Calu3 (cell line): Measurements from ENCODE around the gene CLDN22. TPM values are rescaled to one million over a fixed set of nuclear protein-coding genes. Genes with fewer than 3 reads are reported as not detected.
"Not testable (repeated sequence)": the region's sequence is repeated elsewhere in the genome, so short reads cannot be mapped to it uniquely, and the experiment has no call there.

Source experiments
- BruUV-seq: library from RNA; stranded (reverse); fragments of 400-500 nt; replicated peaks from 2 replicates; lab custom pipeline; 2021; lab: Mats Ljungman, UMichigan
- CTCF ChIA-PET: fragments of 300-600 bp; sonication (Branson Sonifier 250); formaldehyde crosslinking; loops from one replicate; lab custom pipeline; 2022; ENCODE audit warnings: antibody characterized with exemption; lab: Charles Lee
- DNase-seq: peaks from one replicate; pipeline ENCODE4 v3.0.0; 2022
- H3K27ac Mint-ChIP-seq: one replicate; pipeline ENCODE4 v1.8.0; 2022; ENCODE audit warnings: mixed read lengths; ENCODE audit not compliant: unreplicated experiment
- H3K27me3 Mint-ChIP-seq: one replicate; pipeline ENCODE4 v1.8.0; 2022; ENCODE audit warnings: mixed read lengths; ENCODE audit not compliant: unreplicated experiment
- H3K36me3 Mint-ChIP-seq: one replicate; pipeline ENCODE4 v1.8.0; 2022; ENCODE audit warnings: mild to moderate bottlenecking, moderate library complexity, mixed read lengths; ENCODE audit not compliant: insufficient read depth, unreplicated experiment
- H3K4me1 Mint-ChIP-seq: one replicate; pipeline ENCODE4 v1.8.0; 2022; ENCODE audit warnings: mild to moderate bottlenecking, low read depth, mixed read lengths; ENCODE audit not compliant: unreplicated experiment
- H3K4me3 Mint-ChIP-seq: one replicate; pipeline ENCODE4 v1.8.0; 2022; ENCODE audit warnings: mild to moderate bottlenecking, low read depth, moderate library complexity, mixed read lengths; ENCODE audit not compliant: unreplicated experiment
- H3K9me3 Mint-ChIP-seq: one replicate; pipeline ENCODE4 v1.8.0; 2022; ENCODE audit warnings: low read depth, mixed read lengths; ENCODE audit not compliant: unreplicated experiment
- CTCF ChIP-seq: fragments of 200-600 bp; IDR thresholded peaks from one replicate; pipeline ENCODE4 v1.8.0; 2022; ENCODE audit warnings: antibody characterized with exemption; ENCODE audit not compliant: unreplicated experiment
- intact Hi-C: fragments of 100-400 bp; cut with micrococcal nuclease; formaldehyde crosslinking; loops from one replicate; pipeline ENCODE4 v1.10.0; 2022; ENCODE audit not compliant: unreplicated experiment
- total RNA-seq: library from RNA; stranded (reverse); gene quantifications from 2 replicates; pipeline ENCODE4 v1.2.3, GENCODE V29; 2022

CLDN22 gene
- total RNA-seq, 1 experiment from 2014 or later, result not detected

DNA sequence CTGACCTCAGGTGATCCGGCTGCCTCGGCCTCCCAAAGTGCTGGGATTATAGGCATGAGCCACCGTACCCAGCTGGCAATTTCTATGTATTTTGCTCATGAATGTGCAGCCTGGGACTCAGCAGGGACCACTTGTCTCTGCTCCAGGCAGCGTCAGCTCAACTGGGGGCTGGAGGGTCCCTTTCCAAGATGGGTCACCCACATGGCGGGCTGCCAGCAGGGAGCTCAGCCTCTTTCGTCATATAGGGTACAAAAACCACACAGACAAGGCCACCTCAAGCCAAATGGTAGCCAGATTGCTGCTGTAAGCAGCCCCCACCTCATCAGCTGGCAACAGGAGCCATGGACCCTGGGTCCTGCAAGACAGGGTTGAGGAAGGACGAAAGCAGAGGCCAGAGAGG is 4.5 kb upstream of the CLDN22 start:
- no peaks in the 10 kb centered on the region for H3K27me3 Mint-ChIP-seq
- CTCF ChIA-PET, result no interaction called here
- BruUV-seq, result no TSS peak
- intact Hi-C loops, result no loop called here
- no peak overlapping the region for H3K27ac Mint-ChIP-seq
- peaks cover 3% of the 10 kb centered on the region for H3K36me3 Mint-ChIP-seq
- DNase-seq, result no peak
- H3K4me3 Mint-ChIP-seq, result no peak overlapping the region
- peaks cover 3% of the 10 kb centered on the region for H3K9me3 Mint-ChIP-seq
- no peak for TF ChIP-seq CTCF
- H3K4me1 Mint-ChIP-seq, result peaks cover 13% of the 10 kb centered on the region

DNA sequence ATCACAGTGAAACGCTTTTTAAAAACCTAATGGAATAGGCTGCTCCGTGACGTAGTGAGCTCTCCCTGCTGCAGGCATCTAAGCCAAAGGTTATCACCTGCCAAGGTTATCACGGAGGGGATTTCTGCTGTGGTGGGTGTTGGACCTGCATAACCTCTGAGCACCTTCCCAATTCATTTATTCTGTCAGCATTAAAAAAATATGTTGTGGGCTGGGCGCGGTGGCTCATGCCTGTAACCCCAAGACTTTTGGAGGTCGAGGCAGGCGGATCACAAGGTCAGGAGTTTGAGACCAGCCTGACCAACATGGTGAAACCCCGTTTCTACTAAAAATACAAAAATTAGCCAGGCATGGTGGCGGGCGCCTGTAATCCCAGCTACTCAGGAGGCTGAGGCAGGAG is 4.0 kb upstream of the CLDN22 start:
- H3K27ac Mint-ChIP-seq, result not testable (repeated sequence)

DNA sequence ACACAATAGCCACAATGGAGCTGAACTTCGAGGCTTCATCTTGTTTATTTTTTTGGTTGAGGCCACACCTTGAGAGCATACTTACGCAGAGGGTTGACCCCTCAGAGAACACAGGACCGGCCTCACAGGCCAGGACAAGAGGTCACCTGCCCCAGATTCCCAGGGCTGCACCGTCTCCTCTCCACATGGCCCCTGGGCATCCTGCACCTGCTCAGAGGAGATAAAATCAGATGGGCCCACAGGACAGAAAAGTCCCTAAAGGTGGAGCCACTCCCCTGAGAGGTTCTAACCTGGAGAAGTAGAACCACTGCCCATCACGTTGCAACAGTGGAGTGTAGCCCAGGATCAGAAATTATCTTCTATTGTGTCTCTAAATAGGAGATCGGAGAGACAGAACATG is 3.2 kb upstream of the CLDN22 start:
- BruUV-seq, result no TSS peak
- peaks cover under 1% of the 10 kb centered on the region for H3K4me1 Mint-ChIP-seq
- CTCF ChIA-PET, result no interaction called here
- peaks cover 3% of the 10 kb centered on the region for H3K36me3 Mint-ChIP-seq
- no peaks in the 10 kb centered on the region for H3K27me3 Mint-ChIP-seq
- H3K4me3 Mint-ChIP-seq, result no peak overlapping the region
- H3K9me3 Mint-ChIP-seq, result peaks cover 3% of the 10 kb centered on the region
- intact Hi-C loops, result no loop called here
- H3K27ac Mint-ChIP-seq, result no peak overlapping the region
- no peak for TF ChIP-seq CTCF
- no peak for DNase-seq

More for the DNA sequence above, 4.0 kb upstream of the CLDN22 start:
- DNase-seq, intact Hi-C loops, H3K4me1 Mint-ChIP-seq, BruUV-seq, H3K4me3 Mint-ChIP-seq, CTCF ChIA-PET, H3K9me3 Mint-ChIP-seq, H3K36me3 Mint-ChIP-seq, H3K27me3 Mint-ChIP-seq: not testable (repeated sequence)

DNA sequence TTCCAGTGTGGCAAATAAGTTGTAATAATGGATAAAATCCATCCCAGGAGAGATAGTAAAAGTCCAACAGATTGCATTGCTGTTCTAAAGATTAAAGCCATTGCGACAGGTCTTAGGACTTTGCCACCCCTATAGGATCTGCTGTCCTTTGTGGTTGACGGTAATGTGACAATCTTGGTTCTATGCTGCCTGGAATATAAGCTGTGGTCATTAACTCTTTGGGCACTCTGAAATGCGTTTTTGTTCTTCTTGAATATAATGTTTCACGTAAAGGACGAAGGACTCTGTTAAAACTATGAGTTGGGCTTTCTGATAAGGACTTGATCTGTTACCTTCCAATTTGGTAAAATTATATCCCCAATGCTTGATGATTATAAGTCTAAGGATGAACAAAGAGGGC is 2.2 kb upstream of the CLDN22 start, which contains the start of gene CLDN24:
CLDN24 (minus strand) TSS at position 101 of the 400 bp plus-strand sequence; CDS start at position 101, 0 bp downstream.
- no peaks in the 10 kb centered on the region for H3K4me1 Mint-ChIP-seq
- DNase-seq, result no peak
- H3K27ac Mint-ChIP-seq, result no peak within 1 kb of the TSS
- intact Hi-C loops, result no loop called here
- H3K9me3 Mint-ChIP-seq, result peaks cover 3% of the 10 kb centered on the region
- no peak for TF ChIP-seq CTCF
- CTCF ChIA-PET, result no interaction called here
- no TSS peak for BruUV-seq
- peaks cover 3% of the 10 kb centered on the region for H3K36me3 Mint-ChIP-seq
- no peaks in the 10 kb centered on the region for H3K27me3 Mint-ChIP-seq
- H3K4me3 Mint-ChIP-seq, result no peak within 1 kb of the TSS

- CTCF ChIA-PET, result no interaction called here
- H3K27me3 Mint-ChIP-seq, result no peaks in the 10 kb centered on the region
- H3K36me3 Mint-ChIP-seq, result peaks cover 3% of the 10 kb centered on the region
- TF ChIP-seq CTCF, result no peak
- no TSS peak for BruUV-seq
- intact Hi-C loops, result no loop called here
- no peak overlapping the region for H3K27ac Mint-ChIP-seq
- no peak for DNase-seq
- H3K4me3 Mint-ChIP-seq, result no peak overlapping the region
- H3K4me1 Mint-ChIP-seq, result no peaks in the 10 kb centered on the region
- peaks cover 1% of the 10 kb centered on the region for H3K9me3 Mint-ChIP-seq
Measured at GRCh38 chr4:183321516-183321915, 1.4 kb upstream of the CLDN22 start.
